Caco-2 (cell line): ENCODE measurements around the gene HSFX4. TPM values are rescaled to one million over a fixed set of nuclear protein-coding genes. Genes with fewer than 3 reads are reported as not detected.
"Not testable (repeated sequence)": the region's sequence is repeated elsewhere in the genome, so short reads cannot be mapped to it uniquely, and the experiment has no call there.

Experiments
- Bru-seq: library from RNA; stranded (reverse); fragments of 400-500 nt; gene quantifications from one replicate; lab custom pipeline; 2021; lab: Mats Ljungman, UMichigan
- BruChase-seq, 2 experiments: library from RNA; stranded (reverse); fragments of 400-500 nt; gene quantifications; one replicate each; lab custom pipeline; 2021; lab: Mats Ljungman, UMichigan
- BruUV-seq: library from RNA; stranded (reverse); fragments of 400-500 nt; replicated peaks from 2 replicates; lab custom pipeline; 2021; lab: Mats Ljungman, UMichigan
- CTCF ChIA-PET: fragments of 300-600 bp; sonication (Branson Sonifier 250); formaldehyde crosslinking; loops from one replicate; lab custom pipeline; 2022; ENCODE audit warnings: antibody characterized with exemption; lab: Charles Lee
- POLR2A ChIA-PET: fragments of 300-600 bp; sonication (Branson Sonifier 250); formaldehyde crosslinking; loops from one replicate; lab custom pipeline; 2022; ENCODE audit warnings: antibody characterized with exemption; lab: Charles Lee
- DNase-seq, 2 experiments: peaks; one replicate each; pipeline versions ENCODE4 v3.0.0 to v3.0.0-alpha.2; 2020 to 2022
- H3K27me3 ChIP-seq: replicated peaks from 2 replicates; pipeline ENCODE4 v1.6.0; 2011; ENCODE audit warnings: low read length; ENCODE audit not compliant: control insufficient read depth, insufficient read depth
- H3K36me3 ChIP-seq: 2 replicates; pipeline ENCODE4 v1.5.1; 2011; ENCODE audit warnings: low read length; ENCODE audit not compliant: control insufficient read depth, insufficient read depth
- H3K4me1 ChIP-seq: fragments of 250-450 bp; sonication (Bioruptor Pico); 2 replicates; pipeline ENCODE4 v1.5.1; 2020; ENCODE audit warnings: mild to moderate bottlenecking
- H3K4me3 ChIP-seq: 2 replicates; pipeline ENCODE4 v1.5.1; 2011; ENCODE audit warnings: low read depth, mild to moderate bottlenecking, control low read depth, low read length
- H3K9me3 ChIP-seq: fragments of 250-450 bp; sonication (Bioruptor Pico); 2 replicates; pipeline ENCODE4 v1.5.1; 2020; ENCODE audit warnings: mild to moderate bottlenecking, moderate library complexity
- H3K27ac Mint-ChIP-seq: one replicate; pipeline ENCODE4 v1.8.0; 2022; ENCODE audit warnings: mixed read lengths; ENCODE audit not compliant: unreplicated experiment
- H3K27me3 Mint-ChIP-seq: one replicate; pipeline ENCODE4 v1.8.0; 2022; ENCODE audit warnings: mixed read lengths; ENCODE audit not compliant: insufficient read depth, unreplicated experiment
- H3K36me3 Mint-ChIP-seq: one replicate; pipeline ENCODE4 v1.8.0; 2022; ENCODE audit warnings: mild to moderate bottlenecking, mixed read lengths; ENCODE audit not compliant: insufficient read depth, unreplicated experiment
- H3K4me1 Mint-ChIP-seq: one replicate; pipeline ENCODE4 v1.8.0; 2022; ENCODE audit warnings: low read depth, mixed read lengths; ENCODE audit not compliant: unreplicated experiment
- H3K4me3 Mint-ChIP-seq: one replicate; pipeline ENCODE4 v1.8.0; 2022; ENCODE audit warnings: mild to moderate bottlenecking, moderate library complexity, mixed read lengths; ENCODE audit not compliant: unreplicated experiment
- H3K9me3 Mint-ChIP-seq: one replicate; pipeline ENCODE4 v1.8.0; 2022; ENCODE audit warnings: mixed read lengths; ENCODE audit not compliant: unreplicated experiment
- intact Hi-C: fragments of 100-400 bp; cut with micrococcal nuclease; formaldehyde crosslinking; loops from one replicate; pipeline ENCODE4 v1.10.0; 2022; ENCODE audit not compliant: unreplicated experiment
- long read RNA-seq: library from polyadenylated mRNA; stranded (forward); transcript quantifications from one replicate; pipeline ENCODE4 v2.0.0, GENCODE V29; 2022
- total RNA-seq: library from RNA; stranded (reverse); gene quantifications from 2 replicates; pipeline ENCODE4 v1.2.3, GENCODE V29; 2022
- TF ChIP-seq, protein P1 (sequence below), 2 experiments: fragments of 200-600 bp in 1 of 2; IDR thresholded peaks; 1 replicate in 1 of 2; 2 replicates in 1 of 2; pipeline versions ENCODE4 v1.5.1 to v1.8.0; 2011 to 2022; ENCODE audit warnings: antibody characterized with exemption in 1 of 2, control low read depth in 1 of 2, inconsistent platforms in 1 of 2, low read depth in 1 of 2, low read length in 1 of 2, mild to moderate bottlenecking in 1 of 2, moderate library complexity in 1 of 2; ENCODE audit not compliant: insufficient read depth in 1 of 2, severe bottlenecking in 1 of 2, unreplicated experiment in 1 of 2

The HSFX4 gene
- total RNA-seq (not detected in 2 replicates), Bru-seq, nascent RNA (not detected), BruChase-seq, experiment 1, labeled RNA remaining after a 2-hour chase (not detected), BruChase-seq, experiment 2, labeled RNA remaining after a 6-hour chase (not detected)
- long read RNA-seq: 0 reads

GRCh38 chrX:149929400-149929799 lies at the start of gene HSFX4:
HSFX4 (plus strand) TSS chrX:149929573; CDS start chrX:149929645, 72 bp downstream.
- H3K4me3 Mint-ChIP-seq, H3K4me1 Mint-ChIP-seq, H3K9me3 ChIP-seq, H3K4me3 ChIP-seq, H3K4me1 ChIP-seq, intact Hi-C loops, H3K27me3 Mint-ChIP-seq, H3K36me3 Mint-ChIP-seq, DNase-seq, H3K36me3 ChIP-seq, CTCF ChIA-PET, H3K27me3 ChIP-seq, H3K9me3 Mint-ChIP-seq, H3K27ac Mint-ChIP-seq, POLR2A ChIA-PET, BruUV-seq: not testable (repeated sequence)

- TF ChIP-seq, protein P1, sequence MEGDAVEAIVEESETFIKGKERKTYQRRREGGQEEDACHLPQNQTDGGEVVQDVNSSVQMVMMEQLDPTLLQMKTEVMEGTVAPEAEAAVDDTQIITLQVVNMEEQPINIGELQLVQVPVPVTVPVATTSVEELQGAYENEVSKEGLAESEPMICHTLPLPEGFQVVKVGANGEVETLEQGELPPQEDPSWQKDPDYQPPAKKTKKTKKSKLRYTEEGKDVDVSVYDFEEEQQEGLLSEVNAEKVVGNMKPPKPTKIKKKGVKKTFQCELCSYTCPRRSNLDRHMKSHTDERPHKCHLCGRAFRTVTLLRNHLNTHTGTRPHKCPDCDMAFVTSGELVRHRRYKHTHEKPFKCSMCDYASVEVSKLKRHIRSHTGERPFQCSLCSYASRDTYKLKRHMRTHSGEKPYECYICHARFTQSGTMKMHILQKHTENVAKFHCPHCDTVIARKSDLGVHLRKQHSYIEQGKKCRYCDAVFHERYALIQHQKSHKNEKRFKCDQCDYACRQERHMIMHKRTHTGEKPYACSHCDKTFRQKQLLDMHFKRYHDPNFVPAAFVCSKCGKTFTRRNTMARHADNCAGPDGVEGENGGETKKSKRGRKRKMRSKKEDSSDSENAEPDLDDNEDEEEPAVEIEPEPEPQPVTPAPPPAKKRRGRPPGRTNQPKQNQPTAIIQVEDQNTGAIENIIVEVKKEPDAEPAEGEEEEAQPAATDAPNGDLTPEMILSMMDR (IDR thresholded peaks at IDR 0.05; ENCODE audit: insufficient read depth in 1 of 2, low read depth in 1 of 2, low read length in 1 of 2, severe bottlenecking in 1 of 2, unreplicated experiment in 1 of 2): peak; percentile 25 to 37
- ChIA-PET CTCF (interaction anchor here (0.5 kb wide), 1 partner anchor 377 kb away, joined by 3 read pairs; no protein-coding TSS in a partner anchor), POLR2A (no interaction called here)
- Histone ChIP-seq H3K27me3 (no peaks in the 10 kb centered on the region), H3K4me1 (no peaks in the 10 kb centered on the region), H3K9me3 (no peaks in the 10 kb centered on the region), H3K4me3 (no peak within 1 kb of the TSS), H3K36me3 (no peaks in the 10 kb centered on the region)
- no peak within 1 kb of the TSS for H3K4me3 Mint-ChIP-seq
- H3K27me3 Mint-ChIP-seq: peaks cover 15% of the 10 kb centered on the region
- no peaks in the 10 kb centered on the region for H3K4me1 Mint-ChIP-seq
- intact Hi-C loops: no loop called here
- DNase-seq: peak; percentile 16 to 32
- H3K9me3 Mint-ChIP-seq: no peaks in the 10 kb centered on the region
- H3K27ac Mint-ChIP-seq: no peak within 1 kb of the TSS
- H3K36me3 Mint-ChIP-seq: no peaks in the 10 kb centered on the region
- no TSS peak for BruUV-seq
These were observed 48.2 kb upstream of the HSFX4 start, which contains the start of gene MAGEA8 for GRCh38 chrX:149881081-149881711. MAGEA8 (plus strand) TSS chrX:149881183; CDS start chrX:149884273, 3,090 bp downstream.

- DNase-seq, H3K9me3 ChIP-seq, BruUV-seq, H3K36me3 ChIP-seq, intact Hi-C loops, H3K4me1 Mint-ChIP-seq, H3K4me3 Mint-ChIP-seq, H3K4me3 ChIP-seq, CTCF ChIA-PET, H3K36me3 Mint-ChIP-seq, H3K9me3 Mint-ChIP-seq, H3K4me1 ChIP-seq, POLR2A ChIA-PET, H3K27me3 ChIP-seq, H3K27ac Mint-ChIP-seq: not testable (repeated sequence)
- H3K27me3 Mint-ChIP-seq: peaks cover 11% of the 10 kb centered on the region
These were observed 38.5 kb upstream of the HSFX4 start for GRCh38 chrX:149890828-149891227.

DNA sequence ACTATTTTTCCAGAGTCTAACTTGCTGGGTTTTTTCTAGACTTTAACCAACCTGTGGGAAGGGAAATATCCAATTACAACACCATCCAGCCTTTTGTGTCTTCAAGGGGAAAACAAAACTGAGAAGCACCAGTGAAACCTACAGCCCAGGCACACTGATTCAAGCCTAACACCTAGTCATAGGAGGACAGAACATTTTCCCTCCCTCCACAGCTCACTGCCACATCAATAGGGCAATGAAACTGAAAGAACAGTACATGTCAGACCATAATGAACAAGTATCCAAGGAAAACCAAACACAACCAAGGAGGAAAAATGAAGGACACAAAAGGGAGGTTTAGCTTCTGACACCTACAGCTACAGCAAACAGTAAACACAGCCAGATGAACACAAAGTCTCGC lies 30.8 kb upstream of the HSFX4 start:
- no peak for DNase-seq
- no peaks in the 10 kb centered on the region for H3K4me1 ChIP-seq
- H3K4me3 ChIP-seq: no peak overlapping the region
- no peaks in the 10 kb centered on the region for H3K9me3 ChIP-seq
- intact Hi-C loops: no loop called here
- ChIA-PET CTCF (no interaction called here), POLR2A (no interaction called here)
- Mint-ChIP-seq H3K27me3 (peaks cover 4% of the 10 kb centered on the region), H3K9me3 (no peaks in the 10 kb centered on the region), H3K4me3 (no peak overlapping the region), H3K36me3 (no peaks in the 10 kb centered on the region), H3K27ac (no peak overlapping the region), H3K4me1 (no peaks in the 10 kb centered on the region)
- no TSS peak for BruUV-seq
- TF ChIP-seq, protein P1 (IDR thresholded peaks at IDR 0.05; ENCODE audit: insufficient read depth in 1 of 2, low read depth in 1 of 2, low read length in 1 of 2, severe bottlenecking in 1 of 2, unreplicated experiment in 1 of 2): no peak
- no peaks in the 10 kb centered on the region for H3K36me3 ChIP-seq
- H3K27me3 ChIP-seq: no peaks in the 10 kb centered on the region
